Endothelial cell of umbilical vein (primary cell): ENCODE results near the gene SAPCD2. TPM values are rescaled to one million over a fixed set of nuclear protein-coding genes. Genes with fewer than 3 reads are reported as not detected.

ENCODE experiments used
- BruUV-seq: library from RNA; stranded (reverse); fragments of 400-500 nt; replicated peaks from 2 replicates; lab custom pipeline; 2021; lab: Mats Ljungman, UMichigan
- CTCF ChIA-PET: fragments of 300-600, 350-600 bp; sonication (Branson Sonifier 250); formaldehyde crosslinking; loops from one replicate; lab custom pipeline; 2021; ENCODE audit warnings: antibody characterized with exemption, inconsistent platforms; lab: Charles Lee
- POLR2A ChIA-PET: fragments of 300-600, 350-600 bp; sonication (Branson Sonifier 250); formaldehyde crosslinking; loops from one replicate; lab custom pipeline; 2021; ENCODE audit warnings: antibody characterized with exemption, inconsistent platforms; lab: Charles Lee
- DNase-seq: peaks from one replicate; pipeline ENCODE4 v3.0.0-alpha.2; 2011; ENCODE audit warnings: low read depth, low spot score
- FAIRE-seq: peaks from 2 replicates; lab custom pipeline; 2011; peaks lifted over from hg19 to GRCh38; lab: Jason Lieb, UNC
- H2AFZ ChIP-seq: 2 replicates; pipeline ENCODE4 v1.6.0; 2012; ENCODE audit warnings: low read depth, low read length, control low read depth, inconsistent platforms
- H3K27ac ChIP-seq: 2 replicates; pipeline ENCODE4 v1.5.1; 2011; ENCODE audit warnings: low read depth, mild to moderate bottlenecking, control low read depth, low read length, moderate library complexity; ENCODE audit not compliant: insufficient read depth
- H3K27me3 ChIP-seq, 2 experiments: 2 replicates each; pipeline versions ENCODE4 v1.6.0 to v1.6.1; 2011; ENCODE audit warnings: low read length in 2 of 2, mixed read lengths in 1 of 2; ENCODE audit not compliant: control insufficient read depth in 2 of 2, insufficient read depth in 2 of 2
- H3K36me3 ChIP-seq, 2 experiments: 2 replicates in 1 of 2; 3 replicates in 1 of 2; pipeline ENCODE4 v1.5.1; 2011; ENCODE audit warnings: low read length in 2 of 2, mild to moderate bottlenecking in 1 of 2, moderate library complexity in 1 of 2; ENCODE audit not compliant: control insufficient read depth in 2 of 2, insufficient read depth in 2 of 2; ENCODE audit errors: extremely low read depth in 1 of 2
- H3K4me1 ChIP-seq: 3 replicates; pipeline ENCODE4 v1.5.1; 2011; ENCODE audit warnings: mild to moderate bottlenecking, low read length; ENCODE audit not compliant: control insufficient read depth, insufficient read depth; ENCODE audit errors: extremely low read depth
- H3K4me2 ChIP-seq: 2 replicates; pipeline ENCODE4 v1.6.1; 2011; ENCODE audit warnings: low read length, control low read depth, mixed read lengths; ENCODE audit not compliant: insufficient read depth
- H3K4me3 ChIP-seq, 3 experiments: fragments of 200-600 bp in 1 of 3; sonication (generic), shearing (Covaris generic) in 1 of 3; replicated peaks in 1 of 3; 2 replicates each; pipeline ENCODE4 v1.5.1; 2011 to 2016; ENCODE audit warnings: control low read depth in 3 of 3, low read length in 3 of 3, mild to moderate bottlenecking in 2 of 3, inconsistent platforms in 1 of 3, low read depth in 1 of 3, moderate library complexity in 1 of 3; ENCODE audit not compliant: insufficient read depth in 1 of 3
- H3K79me2 ChIP-seq: 2 replicates; pipeline ENCODE4 v1.6.0; 2012; ENCODE audit warnings: low read length, inconsistent platforms; ENCODE audit not compliant: control insufficient read depth, insufficient read depth
- H3K9ac ChIP-seq: replicated peaks from 2 replicates; pipeline ENCODE3; 2011; ENCODE audit warnings: low read length, control low read depth; ENCODE audit not compliant: insufficient read depth; ENCODE audit errors: extremely low read depth
- H3K9me1 ChIP-seq: replicated peaks from 3 replicates; pipeline ENCODE4 v1.6.0; 2011; ENCODE audit warnings: mild to moderate bottlenecking, low read length; ENCODE audit not compliant: control insufficient read depth, insufficient read depth; ENCODE audit errors: extremely low read depth
- H3K9me3 ChIP-seq: replicated peaks from 2 replicates; pipeline ENCODE4 v1.5.1; 2012; ENCODE audit warnings: low read length, inconsistent platforms; ENCODE audit not compliant: control insufficient read depth, insufficient read depth
- H4K20me1 ChIP-seq: replicated peaks from 2 replicates; pipeline ENCODE3; 2011; ENCODE audit warnings: mild to moderate bottlenecking, low read length; ENCODE audit not compliant: control insufficient read depth, insufficient read depth; ENCODE audit errors: extremely low read depth
- CTCF ChIP-seq, 2 donors: IDR thresholded peaks; 1 replicate in 1 of 2; 2 replicates in 1 of 2; pipeline ENCODE4 v1.5.1; 2011; ENCODE audit warnings: low read length in 2 of 2, mild to moderate bottlenecking in 2 of 2, moderate library complexity in 2 of 2, control low read depth in 1 of 2, inconsistent platforms in 1 of 2, low read depth in 1 of 2; ENCODE audit not compliant: insufficient read depth in 1 of 2; ENCODE audit errors: extremely low read depth in 1 of 2
- EZH2 ChIP-seq: IDR thresholded peaks from 2 replicates; pipeline ENCODE4 v1.6.1; 2012; ENCODE audit warnings: borderline replicate concordance, low read depth, mild to moderate bottlenecking, moderate library complexity, low read length, inconsistent platforms; ENCODE audit not compliant: severe bottlenecking
- FOS ChIP-seq: IDR thresholded peaks from 2 replicates; pipeline ENCODE4 v1.6.1; 2011; ENCODE audit warnings: mild to moderate bottlenecking, low read length, moderate library complexity, borderline replicate concordance; ENCODE audit not compliant: insufficient read depth
- GATA2 ChIP-seq: IDR thresholded peaks from 2 replicates; pipeline ENCODE4 v1.7.0; 2011; ENCODE audit warnings: low read depth, mild to moderate bottlenecking, moderate library complexity, mixed read lengths, low read length; ENCODE audit not compliant: insufficient read length, insufficient read depth
- JUN ChIP-seq: IDR thresholded peaks from 2 replicates; pipeline ENCODE4 v1.6.1; 2011; ENCODE audit warnings: borderline replicate concordance, low read depth; ENCODE audit not compliant: insufficient read length, insufficient read depth
- MAX ChIP-seq: IDR thresholded peaks from 2 replicates; pipeline ENCODE4 v1.6.1; 2011; ENCODE audit not compliant: insufficient read depth, insufficient read length
- MYC ChIP-seq: IDR thresholded peaks from one replicate; pipeline ENCODE4 v1.6.1; 2011; ENCODE audit warnings: mild to moderate bottlenecking, low read depth, low read length
- POLR2A ChIP-seq: IDR thresholded peaks from 2 replicates; pipeline ENCODE4 v1.6.1; 2012; ENCODE audit warnings: low read depth, mild to moderate bottlenecking, control low read depth, low read length
- POLR2AphosphoS5 ChIP-seq: IDR thresholded peaks from 2 replicates; pipeline ENCODE4 v1.6.1; 2012; ENCODE audit warnings: low read depth, mild to moderate bottlenecking, control low read depth, low read length, moderate library complexity; ENCODE audit not compliant: insufficient read depth
- dilution Hi-C: fragments of 300-500 bp; cut with MboI; formaldehyde crosslinking; loops from one replicate; pipeline ENCODE4 v1.15.0; 2019; ENCODE audit warnings: low sequenced_read_pairs; ENCODE audit not compliant: extremely low pct_ligation_motif_present
- intact Hi-C: fragments of 100-400 bp; cut with micrococcal nuclease; formaldehyde crosslinking; loops from one replicate; pipeline ENCODE4 v1.10.0; 2022
- polyA plus RNA-seq, 4 experiments: library from polyadenylated mRNA; depleted of rRNA in 3 of 4; stranded (reverse) in 3 of 4; unstranded in 1 of 4; fragments of >200 nt; gene quantifications; 2 replicates each; pipeline versions ENCODE4 v1.2.1 to v1.2.3, GENCODE V29; 2011 to 2012; ENCODE audit warnings: missing spikeins in 1 of 4
- total RNA-seq: library from RNA; stranded (reverse); gene quantifications from 2 replicates; pipeline ENCODE4 v1.2.3, GENCODE V29; 2021

SAPCD2 gene
- total and polyA plus RNA-seq, 2 donors (not counting 3 experiments of a cell fraction or from before 2014, with no cell fraction given) = 11.5 to 27.8 TPM

GRCh38 chr9:137082222-137082924 is 12.0 kb upstream of the SAPCD2 start:
- TF ChIP-seq JUN (no peak), MYC (no peak), FOS (no peak), GATA2 (no peak), EZH2 (no peak), POLR2AphosphoS5 (no peak), CTCF (IDR thresholded peaks at IDR 0.05; ENCODE audit: extremely low read depth in 1 of 2, insufficient read depth in 1 of 2, low read depth in 1 of 2, low read length in 2 of 2) (no peak), POLR2A (no peak), MAX (no peak)
- no peak overlapping the region for H3K4me2 ChIP-seq

More at GRCh38 chr9:137082222-137082924, 12.0 kb upstream of the SAPCD2 start:
- H3K36me3 ChIP-seq = peaks cover 0 to 32% of the 10 kb centered on the region in 2 experiments
- H3K9me3 ChIP-seq = no peaks in the 10 kb centered on the region
- H3K9me1 ChIP-seq = no peaks in the 10 kb centered on the region
- peaks cover 26% of the 10 kb centered on the region for H3K4me1 ChIP-seq
- BruUV-seq = no TSS peak
- no peak overlapping the region for H2AFZ ChIP-seq
- ChIA-PET CTCF (interaction anchor here (0.7 to 2.8 kb wide), 4 partner anchors 18 to 47 kb away, joined by 3 to 12 read pairs (median 6); partner anchors contain the start of gene NPDC1), POLR2A (no interaction called here)
- no peak overlapping the region for H3K27ac ChIP-seq
- no peaks in the 10 kb centered on the region for H3K27me3 ChIP-seq
- peaks cover 6% of the 10 kb centered on the region for H3K79me2 ChIP-seq
- dilution Hi-C loops = no loop called here
- no peak for DNase-seq
- H3K9ac ChIP-seq = no peak overlapping the region
- intact Hi-C loops = no loop called here
- no peaks in the 10 kb centered on the region for H4K20me1 ChIP-seq
- H3K4me3 ChIP-seq = no peak overlapping the region
- FAIRE-seq = no peak
